ENCODE results near the gene ATAD1. TPM values are rescaled to one million over a fixed set of nuclear protein-coding genes. Genes with fewer than 3 reads are reported as not detected.
"Not testable (repeated sequence)": the region's sequence is repeated elsewhere in the genome, so short reads cannot be mapped to it uniquely, and the experiment has no call there.

Gene ATAD1
- total RNA-seq, 1 donor from 2014 or later, result 54.9 TPM

- no peak overlapping the region for H3K27ac Mint-ChIP-seq (ENCODE audit: unreplicated experiment)
- no peak for DNase-seq (ENCODE audit: low spot score)
- H3K36me3 Mint-ChIP-seq (ENCODE audit: low read depth), result no peaks in the 10 kb centered on the region
- no peak for TF ChIP-seq CTCF (IDR thresholded peaks at IDR 0.05)
- H3K4me1 Mint-ChIP-seq (ENCODE audit: low read depth), result peaks cover 10% of the 10 kb centered on the region
- H3K4me3 Mint-ChIP-seq (ENCODE audit: unreplicated experiment), result no peak overlapping the region
- H3K27me3 Mint-ChIP-seq (ENCODE audit: low read depth), result no peaks in the 10 kb centered on the region
- H3K9me3 Mint-ChIP-seq (ENCODE audit: low read depth), result no peaks in the 10 kb centered on the region
Observed at GRCh38 chr10:87838650-87839049, 20.6 kb upstream of the ATAD1 start.

GRCh38 chr10:87837445-87837844, 19.4 kb upstream of the ATAD1 start:
- peaks cover 3% of the 10 kb centered on the region for H3K4me1 Mint-ChIP-seq (ENCODE audit: low read depth)
- no peak overlapping the region for H3K4me3 Mint-ChIP-seq (ENCODE audit: unreplicated experiment)
- H3K27me3 Mint-ChIP-seq (ENCODE audit: low read depth), result no peaks in the 10 kb centered on the region
- no peaks in the 10 kb centered on the region for H3K9me3 Mint-ChIP-seq (ENCODE audit: low read depth)
- H3K36me3 Mint-ChIP-seq (ENCODE audit: low read depth), result no peaks in the 10 kb centered on the region
- no peak for TF ChIP-seq CTCF (IDR thresholded peaks at IDR 0.05)
- no peak for DNase-seq (ENCODE audit: low spot score)
- no peak overlapping the region for H3K27ac Mint-ChIP-seq (ENCODE audit: unreplicated experiment)

- H3K36me3 Mint-ChIP-seq (ENCODE audit: low read depth), result no peaks in the 10 kb centered on the region
- DNase-seq (ENCODE audit: low spot score), result no peak
Observed at GRCh38 chr10:87836098-87836497, 18.1 kb upstream of the ATAD1 start.

GRCh38 chr10:87829986-87830729, 12.1 kb upstream of the ATAD1 start:
- H3K4me3 Mint-ChIP-seq (ENCODE audit: unreplicated experiment), result no peak overlapping the region
- H3K27ac Mint-ChIP-seq (ENCODE audit: unreplicated experiment), result no peak overlapping the region
- DNase-seq (ENCODE audit: low spot score), result no peak
- peaks cover 4% of the 10 kb centered on the region for H3K9me3 Mint-ChIP-seq (ENCODE audit: low read depth)
- no peaks in the 10 kb centered on the region for H3K36me3 Mint-ChIP-seq (ENCODE audit: low read depth)
- TF ChIP-seq CTCF (IDR thresholded peaks at IDR 0.05), result no peak
- H3K4me1 Mint-ChIP-seq (ENCODE audit: low read depth), result no peaks in the 10 kb centered on the region
- no peaks in the 10 kb centered on the region for H3K27me3 Mint-ChIP-seq (ENCODE audit: low read depth)

More at GRCh38 chr10:87836098-87836497, 18.1 kb upstream of the ATAD1 start:
- no peaks in the 10 kb centered on the region for H3K27me3 Mint-ChIP-seq (ENCODE audit: low read depth)
- H3K4me3 Mint-ChIP-seq (ENCODE audit: unreplicated experiment), result no peak overlapping the region
- H3K9me3 Mint-ChIP-seq (ENCODE audit: low read depth), result no peaks in the 10 kb centered on the region
- no peak overlapping the region for H3K27ac Mint-ChIP-seq (ENCODE audit: unreplicated experiment)
- no peak for TF ChIP-seq CTCF (IDR thresholded peaks at IDR 0.05)
- no peaks in the 10 kb centered on the region for H3K4me1 Mint-ChIP-seq (ENCODE audit: low read depth)

- not testable (repeated sequence) for H3K9me3 Mint-ChIP-seq (ENCODE audit: low read depth); DNase-seq (ENCODE audit: low spot score); H3K4me3 Mint-ChIP-seq (ENCODE audit: unreplicated experiment); H3K27me3 Mint-ChIP-seq (ENCODE audit: low read depth); H3K27ac Mint-ChIP-seq (ENCODE audit: unreplicated experiment); H3K36me3 Mint-ChIP-seq (ENCODE audit: low read depth); H3K4me1 Mint-ChIP-seq (ENCODE audit: low read depth)
Observed at GRCh38 chr10:87829051-87829450, 11.0 kb upstream of the ATAD1 start.

GRCh38 chr10:87827681-87828080, 9.7 kb upstream of the ATAD1 start:
- no peak for DNase-seq (ENCODE audit: low spot score)
- Mint-ChIP-seq H3K27ac (ENCODE audit: unreplicated experiment) (no peak overlapping the region), H3K4me3 (ENCODE audit: unreplicated experiment) (no peak overlapping the region), H3K9me3 (ENCODE audit: low read depth) (peaks cover 4% of the 10 kb centered on the region), H3K27me3 (ENCODE audit: low read depth) (no peaks in the 10 kb centered on the region), H3K4me1 (ENCODE audit: low read depth) (no peaks in the 10 kb centered on the region), H3K36me3 (ENCODE audit: low read depth) (no peaks in the 10 kb centered on the region)
- no peak for TF ChIP-seq CTCF (IDR thresholded peaks at IDR 0.05)

Measured in chondrocyte (in vitro differentiated cells).